Kidney (tissue), 14 donors: ENCODE results near the gene ZNF738. TPM values are rescaled to one million over a fixed set of nuclear protein-coding genes. Genes with fewer than 3 reads are reported as not detected.

Experiments used
- DNase-seq, 5 donors: peaks; one replicate each; pipeline ENCODE4 v3.0.0-alpha.2; 2013 to 2020
- FAIRE-seq: peaks from 2 replicates; lab custom pipeline; 2012; peaks lifted over from hg19 to GRCh38; lab: Jason Lieb, UNC
- H3K27ac ChIP-seq, 2 donors: one replicate each; pipeline ENCODE4 v1.7.0; 2013; ENCODE audit warnings: low read depth in 2 of 2, low read length in 2 of 2, inconsistent platforms in 1 of 2
- H3K27me3 ChIP-seq: one replicate; pipeline ENCODE4 v1.7.1; 2013; ENCODE audit warnings: low read length, inconsistent platforms; ENCODE audit not compliant: control insufficient read depth, insufficient read depth
- H3K36me3 ChIP-seq, 3 donors: one replicate each; pipeline versions ENCODE4 v1.7.0 to v1.7.1; 2013; ENCODE audit warnings: low read length in 3 of 3, control low read depth in 1 of 3, inconsistent platforms in 1 of 3; ENCODE audit not compliant: insufficient read depth in 3 of 3, control insufficient read depth in 2 of 3
- H3K4me1 ChIP-seq, 3 donors: one replicate each; pipeline versions ENCODE4 v1.7.0 to v1.7.1; 2013; ENCODE audit warnings: low read length in 3 of 3, inconsistent platforms in 1 of 3, low read depth in 1 of 3; ENCODE audit not compliant: control insufficient read depth in 2 of 3, insufficient read depth in 2 of 3
- H3K4me3 ChIP-seq, 3 donors: one replicate each; pipeline versions ENCODE4 v1.7.0 to v1.8.1; 2013; ENCODE audit warnings: low read length in 3 of 3, control low read depth in 1 of 3, inconsistent platforms in 1 of 3
- H3K9ac ChIP-seq, 3 donors: one replicate each; pipeline versions ENCODE4 v1.7.0 to v1.7.1; 2013; ENCODE audit warnings: low read length in 3 of 3, control low read depth in 1 of 3, inconsistent platforms in 1 of 3
- H3K9me3 ChIP-seq, 3 donors: one replicate each; pipeline versions ENCODE4 v1.7.0 to v1.7.1; 2013; ENCODE audit warnings: low read length in 3 of 3, control low read depth in 1 of 3, inconsistent platforms in 1 of 3; ENCODE audit not compliant: control insufficient read depth in 2 of 3, insufficient read depth in 1 of 3
- CTCF ChIP-seq: IDR thresholded peaks from 3 replicates; pipeline ENCODE4 v1.5.1; 2012; ENCODE audit warnings: mild to moderate bottlenecking, moderate library complexity, borderline replicate concordance; ENCODE audit not compliant: insufficient read depth; ENCODE audit errors: extremely low read depth
- intact Hi-C: fragments of 100-400 bp; cut with DNase I; formaldehyde crosslinking; loops from one replicate; pipeline ENCODE4 v1.11.1; 2022
- polyA plus RNA-seq: library from polyadenylated mRNA; stranded (reverse); fragments of 350-450 nt; fragmentation: Illumina TruSeq; extraction: RNeasy Lipid Tissue Mini Kit (QIAGEN cat#74804); gene quantifications from one replicate; pipeline ENCODE4 v1.2.3, GENCODE V29; 2014; ENCODE audit warnings: low read depth, low replicate concordance; ENCODE audit not compliant: insufficient read depth
- total RNA-seq: library from RNA; stranded (reverse); fragmentation: NEBNext Ultra II Directional; extraction: Animal tissue kit (Norgen Biotek cat#: 25700); gene quantifications from one replicate; pipeline ENCODE4 v1.2.1, GENCODE V29; 2021
- donor health status: control.
- donor health status: control.
- donor health status: control.
- donor health status: control.
- donor health status: control.
- donor health status: DM: yes; HTN: yes; CAD: no.
- donor health status: Normal renal cell carcinoma (clear cell type).

Gene ZNF738
- total and polyA plus RNA-seq, 2 donors from 2014 or later, result 3.1 to 8.4 TPM

GRCh38 chr19:21362291-21362690, 3.5 kb downstream of the ZNF738 start:
- DNase-seq (no peak), FAIRE-seq (no peak)
- H3K4me3 ChIP-seq, result no peak overlapping the region
- peaks cover 0 to 10% (median 0%) of the 10 kb centered on the region in 3 donors for H3K36me3 ChIP-seq
- H3K9me3 ChIP-seq, result no peaks in the 10 kb centered on the region
- intact Hi-C loops, result no loop called here
- H3K9ac ChIP-seq, result no peak overlapping the region
- no peak for TF ChIP-seq CTCF
- H3K27me3 ChIP-seq, result no peaks in the 10 kb centered on the region
- no peaks in the 10 kb centered on the region for H3K4me1 ChIP-seq
- no peak overlapping the region for H3K27ac ChIP-seq

- FAIRE-seq, result no peak
- Histone ChIP-seq H3K27me3 (no peaks in the 10 kb centered on the region), H3K9me3 (peaks cover 3 to 52% (median 14%) of the 10 kb centered on the region in 3 donors), H3K36me3 (peaks cover 0 to 2% (median 0%) of the 10 kb centered on the region in 3 donors), H3K27ac (no peak overlapping the region), H3K9ac (no peak overlapping the region), H3K4me3 (no peak overlapping the region), H3K4me1 (no peaks in the 10 kb centered on the region)
- no peak for TF ChIP-seq CTCF
- no peak for DNase-seq
- intact Hi-C loops, result no loop called here
Measured at GRCh38 chr19:21383980-21384582, 25.3 kb downstream of the ZNF738 start.

GRCh38 chr19:21396121-21396520, 37.3 kb downstream of the ZNF738 start:
- no peak for DNase-seq
- no peak overlapping the region for H3K4me3 ChIP-seq
- peaks cover 0 to 7% (median 4%) of the 10 kb centered on the region in 3 donors for H3K4me1 ChIP-seq
- intact Hi-C loops, result no loop called here
- H3K27ac ChIP-seq, result no peak overlapping the region
- H3K36me3 ChIP-seq, result peaks cover 0 to 2% (median 0%) of the 10 kb centered on the region in 3 donors
- no peaks in the 10 kb centered on the region for H3K27me3 ChIP-seq
- no peak overlapping the region for H3K9ac ChIP-seq
- no peak for TF ChIP-seq CTCF
- no peaks in the 10 kb centered on the region for H3K9me3 ChIP-seq
- no peak for FAIRE-seq
